OCI-LY7 (cell line): ENCODE measurements around the gene TSPAN9. TPM values are rescaled to one million over a fixed set of nuclear protein-coding genes. Genes with fewer than 3 reads are reported as not detected.

ENCODE experiments used
- BruUV-seq: library from RNA; stranded (reverse); fragments of 400-500 nt; replicated peaks from 2 replicates; lab custom pipeline; 2021; lab: Mats Ljungman, UMichigan
- CTCF ChIA-PET: fragments of 300-600 bp; sonication (Branson Sonifier 250); formaldehyde crosslinking; loops from one replicate; lab custom pipeline; 2022; ENCODE audit warnings: antibody characterized with exemption; ENCODE audit not compliant: unreplicated experiment; lab: Charles Lee
- POLR2A ChIA-PET: fragments of 300-600 bp; sonication (Branson Sonifier 250); formaldehyde crosslinking; loops from one replicate; lab custom pipeline; 2022; ENCODE audit warnings: antibody characterized with exemption; lab: Charles Lee
- DNase-seq: peaks from one replicate; pipeline ENCODE4 v3.0.0-alpha.2; 2015; ENCODE audit warnings: low spot score
- H2AFZ ChIP-seq: fragments of 200-600 bp; sonication (generic), shearing (Covaris generic); 2 replicates; pipeline ENCODE4 v1.6.1; 2014; ENCODE audit warnings: mild to moderate bottlenecking, antibody characterized with exemption, low read length, moderate library complexity
- H3K27ac ChIP-seq: fragments of 200-600 bp; sonication (generic); 2 replicates; pipeline ENCODE4 v1.5.1; 2014; ENCODE audit warnings: mixed run types, low read depth, mild to moderate bottlenecking, moderate library complexity, low read length, inconsistent platforms; ENCODE audit not compliant: poor library complexity, severe bottlenecking
- H3K36me3 ChIP-seq: fragments of 200-600 bp; sonication (generic); 2 replicates; pipeline ENCODE4 v1.6.1; 2014; ENCODE audit warnings: mild to moderate bottlenecking, antibody characterized with exemption, low read length, moderate library complexity, mixed read lengths; ENCODE audit not compliant: insufficient read depth
- H3K4me1 ChIP-seq: fragments of 200-600 bp; sonication (generic); 2 replicates; pipeline ENCODE4 v1.5.1; 2014; ENCODE audit warnings: mild to moderate bottlenecking, low read length; ENCODE audit not compliant: insufficient read depth, poor library complexity, severe bottlenecking
- H3K4me2 ChIP-seq: fragments of 200-600 bp; sonication (generic); 2 replicates; pipeline ENCODE4 v1.6.1; 2014; ENCODE audit warnings: mild to moderate bottlenecking, low read length
- H3K4me3 ChIP-seq: fragments of 200-600 bp; sonication (generic); 2 replicates; pipeline ENCODE4 v1.5.1; 2014; ENCODE audit warnings: mild to moderate bottlenecking, low read depth, low read length; ENCODE audit not compliant: poor library complexity, severe bottlenecking
- H3K79me2 ChIP-seq: fragments of 200-600 bp; sonication (generic); 2 replicates; pipeline ENCODE4 v1.6.1; 2016; ENCODE audit warnings: low read depth, mild to moderate bottlenecking, low read length, moderate library complexity, mixed read lengths; ENCODE audit not compliant: insufficient read depth
- H3K9me2 ChIP-seq: fragments of 200-600 bp; sonication (generic); 2 replicates; pipeline ENCODE4 v1.6.1; 2016; ENCODE audit warnings: mild to moderate bottlenecking, low read length, mixed read lengths; ENCODE audit not compliant: insufficient read depth
- H3K9me3 ChIP-seq: fragments of 200-600 bp; sonication (generic); 2 replicates; pipeline ENCODE4 v1.6.1; 2014; ENCODE audit warnings: mild to moderate bottlenecking, mixed run types, low read length, mixed read lengths
- H4K20me1 ChIP-seq: fragments of 200-600 bp; sonication (generic); 2 replicates; pipeline ENCODE4 v1.6.1; 2014; ENCODE audit warnings: mild to moderate bottlenecking, antibody characterized with exemption, low read length, moderate library complexity, mixed read lengths; ENCODE audit not compliant: insufficient read depth
- CTCF ChIP-seq: fragments of 200-600 bp; sonication (generic); conservative IDR thresholded peaks from 2 replicates; pipeline ENCODE4 v1.5.1; 2014; ENCODE audit warnings: mild to moderate bottlenecking, antibody characterized with exemption, low read length, moderate library complexity, mixed read lengths
- EZH2phosphoT487 ChIP-seq: fragments of 200-600 bp; sonication (generic); IDR thresholded peaks from 2 replicates; pipeline ENCODE4 v1.6.1; 2018; ENCODE audit warnings: low read depth, borderline replicate concordance, mild to moderate bottlenecking, mixed run types, antibody characterized with exemption, low read length, moderate library complexity, mixed read lengths
- intact Hi-C: fragments of 100-400 bp; cut with micrococcal nuclease; formaldehyde crosslinking; loops from one replicate; pipeline ENCODE4 v1.10.0; 2022; ENCODE audit not compliant: unreplicated experiment
- total RNA-seq, 2 experiments: library from RNA; depleted of rRNA in 1 of 2; stranded (reverse); fragments of >200 nt in 1 of 2; shearing (Covaris generic) in 1 of 2; gene quantifications; 2 replicates each; pipeline ENCODE4 v1.2.3, GENCODE V29; 2014 to 2022

Gene TSPAN9
- total RNA-seq, 2 experiments from 2014 or later: 0.50 to 0.74 TPM

DNA sequence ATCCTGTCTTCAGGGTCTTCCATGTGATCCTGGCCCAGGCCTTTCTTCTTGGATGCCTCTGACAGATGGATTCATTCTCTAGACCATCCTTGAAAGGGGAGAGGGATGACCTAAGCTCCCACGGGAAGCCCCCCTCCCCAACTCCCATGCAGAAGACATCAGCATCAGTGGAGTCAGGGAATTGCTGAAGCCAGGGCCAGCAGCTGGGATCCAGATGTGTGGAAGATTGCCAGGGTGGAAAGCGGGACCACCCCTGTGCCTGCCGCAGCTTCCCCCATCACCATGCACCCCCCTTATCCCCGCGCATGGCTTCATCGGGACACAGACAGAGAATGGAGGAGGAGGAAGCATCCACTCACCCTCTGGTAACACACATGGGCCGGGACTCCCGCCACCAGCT, 230.2 kb downstream of the TSPAN9 start:
- no peak overlapping the region for H3K4me3 ChIP-seq
- ChIA-PET POLR2A (no interaction called here), CTCF (no interaction called here)
- H3K4me2 ChIP-seq: no peak overlapping the region
- no peaks in the 10 kb centered on the region for H3K36me3 ChIP-seq
- no peaks in the 10 kb centered on the region for H3K4me1 ChIP-seq
- H3K9me3 ChIP-seq: no peaks in the 10 kb centered on the region
- H3K27ac ChIP-seq: no peak overlapping the region
- no peak overlapping the region for H2AFZ ChIP-seq
- no peaks in the 10 kb centered on the region; the same call in 1 of the 2 replicates for H4K20me1 ChIP-seq
- no peaks in the 10 kb centered on the region for H3K9me2 ChIP-seq
- intact Hi-C loops: no loop called here
- H3K79me2 ChIP-seq: no peaks in the 10 kb centered on the region
- no peak for DNase-seq
- BruUV-seq: no TSS peak
- TF ChIP-seq CTCF: no peak
- TF ChIP-seq EZH2phosphoT487: no peak

DNA sequence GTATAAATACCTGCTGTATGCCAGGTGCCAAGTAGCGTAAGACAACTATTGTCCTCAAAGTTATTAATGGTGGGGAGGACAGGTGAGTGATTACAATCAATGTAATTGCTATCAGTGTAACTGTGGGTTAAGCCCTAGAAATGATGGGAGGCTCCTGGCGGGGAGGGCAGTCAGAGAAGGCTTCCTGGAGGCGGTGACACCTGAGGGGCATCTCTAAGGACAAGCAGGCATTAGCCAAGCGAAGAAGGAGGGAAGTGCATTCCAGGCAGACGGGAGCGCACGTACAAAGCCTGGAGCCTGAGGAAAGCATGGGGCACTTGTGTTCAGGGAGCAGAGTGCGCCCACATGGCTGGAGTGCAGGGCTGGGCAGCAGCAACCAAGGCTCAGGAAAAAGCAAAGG, 230.9 kb downstream of the TSPAN9 start:
- no peaks in the 10 kb centered on the region for H3K36me3 ChIP-seq
- no peak overlapping the region for H2AFZ ChIP-seq
- H3K9me3 ChIP-seq: no peaks in the 10 kb centered on the region
- H3K4me1 ChIP-seq: no peaks in the 10 kb centered on the region
- TF ChIP-seq EZH2phosphoT487: no peak
- TF ChIP-seq CTCF: no peak
- no peak overlapping the region for H3K27ac ChIP-seq
- no TSS peak for BruUV-seq
- intact Hi-C loops: no loop called here
- DNase-seq: no peak
- no peaks in the 10 kb centered on the region for H4K20me1 ChIP-seq
- H3K4me3 ChIP-seq: no peak overlapping the region
- POLR2A ChIA-PET: no interaction called here
- no peaks in the 10 kb centered on the region for H3K9me2 ChIP-seq
- CTCF ChIA-PET: no interaction called here
- no peak overlapping the region for H3K4me2 ChIP-seq
- H3K79me2 ChIP-seq: no peaks in the 10 kb centered on the region

DNA sequence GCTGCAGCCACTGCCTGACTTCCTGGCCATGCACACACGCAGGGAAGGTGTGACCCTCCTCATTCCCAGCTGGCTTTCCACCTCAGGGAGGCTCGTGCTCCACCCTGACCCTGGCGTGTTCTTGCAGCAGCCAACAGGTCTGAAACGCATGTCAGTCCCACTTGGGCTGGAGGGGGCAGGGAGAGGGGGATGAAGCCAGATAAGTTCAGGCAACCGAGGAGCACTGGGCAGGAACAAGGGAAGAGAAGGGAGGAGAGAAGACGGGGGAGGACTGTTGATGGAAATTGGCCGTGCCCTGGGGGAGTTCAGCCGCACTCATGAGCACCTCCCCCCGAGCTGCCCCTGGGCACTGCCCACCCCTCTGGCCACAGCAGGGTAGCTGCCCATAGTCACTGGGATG, 231.4 kb downstream of the TSPAN9 start:
- BruUV-seq: no TSS peak
- intact Hi-C loops: no loop called here
- CTCF ChIA-PET: no interaction called here
- POLR2A ChIA-PET: interaction anchor here (0.6 kb wide), 1 partner anchor 56 kb away, joined by 4 read pairs; no protein-coding TSS in a partner anchor
- Histone ChIP-seq H3K4me2 (no peak overlapping the region), H3K27ac (no peak overlapping the region), H3K4me3 (no peak overlapping the region), H4K20me1 (no peaks in the 10 kb centered on the region), H3K9me3 (no peaks in the 10 kb centered on the region), H3K36me3 (no peaks in the 10 kb centered on the region), H2AFZ (no peak overlapping the region), H3K9me2 (no peaks in the 10 kb centered on the region), H3K79me2 (no peaks in the 10 kb centered on the region), H3K4me1 (no peaks in the 10 kb centered on the region)
- TF ChIP-seq EZH2phosphoT487 (no peak), CTCF (no peak)
- DNase-seq: no peak
